HG03378 (cell line): ENCODE data around the gene PCK2.

Source experiments
- ATAC-seq: cut with Tn5 transposase; IDR thresholded peaks from one replicate; pipeline ENCODE4 v1.9.1; 2021; ENCODE audit warnings: mild to moderate bottlenecking, moderate library complexity; ENCODE audit not compliant: unreplicated experiment

PCK2 gene

DNA sequence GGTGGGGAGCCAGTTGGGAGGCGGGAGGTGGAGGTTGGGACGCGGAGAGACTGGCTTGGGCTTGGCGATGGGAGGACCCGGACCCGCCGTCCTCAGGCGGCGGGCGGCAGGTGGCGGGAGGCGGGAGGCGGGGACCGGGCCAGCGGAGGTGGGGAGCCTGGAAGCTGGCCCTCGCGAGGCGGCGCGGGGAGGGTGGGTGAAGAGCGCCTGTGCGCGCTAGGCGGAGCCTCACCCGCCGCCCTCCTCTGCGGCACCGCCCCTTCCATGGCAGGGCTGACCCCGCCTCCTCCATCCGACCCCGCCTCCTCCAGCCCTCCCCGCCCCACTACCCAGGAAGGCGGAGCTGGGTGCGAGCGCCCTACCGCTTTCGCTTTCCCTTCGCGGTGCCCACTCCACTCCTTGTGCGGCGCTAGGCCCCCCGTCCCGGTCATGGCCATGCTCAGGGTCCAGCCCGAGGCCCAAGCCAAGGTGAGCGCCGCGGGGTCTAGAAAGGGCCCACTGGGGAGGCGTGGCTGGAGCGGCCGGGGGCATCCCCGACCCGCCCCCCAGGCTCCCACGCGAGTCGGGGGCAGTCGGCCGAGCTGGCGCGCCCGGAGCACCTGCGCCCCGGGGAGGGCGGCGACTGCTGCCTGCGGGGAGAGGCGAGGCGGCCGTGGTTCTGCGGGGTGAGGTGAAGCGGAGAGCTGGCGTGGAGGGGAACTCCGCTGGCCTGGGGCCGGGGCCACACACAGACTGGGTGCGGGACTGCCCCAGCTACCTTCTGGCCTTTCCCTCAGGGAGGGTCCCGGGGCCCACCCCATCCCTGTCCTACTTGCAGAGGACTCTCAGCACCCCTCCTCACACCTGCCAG lies 41.9 kb downstream of the PCK2 start, which contains the start of gene PSME1:
Gene PSME1, plus strand, starts transcription at position 361 of the 850 bp plus-strand sequence. Its CDS starts 69 bp downstream, at position 430.
- peak; percentile 57 for ATAC-seq

DNA sequence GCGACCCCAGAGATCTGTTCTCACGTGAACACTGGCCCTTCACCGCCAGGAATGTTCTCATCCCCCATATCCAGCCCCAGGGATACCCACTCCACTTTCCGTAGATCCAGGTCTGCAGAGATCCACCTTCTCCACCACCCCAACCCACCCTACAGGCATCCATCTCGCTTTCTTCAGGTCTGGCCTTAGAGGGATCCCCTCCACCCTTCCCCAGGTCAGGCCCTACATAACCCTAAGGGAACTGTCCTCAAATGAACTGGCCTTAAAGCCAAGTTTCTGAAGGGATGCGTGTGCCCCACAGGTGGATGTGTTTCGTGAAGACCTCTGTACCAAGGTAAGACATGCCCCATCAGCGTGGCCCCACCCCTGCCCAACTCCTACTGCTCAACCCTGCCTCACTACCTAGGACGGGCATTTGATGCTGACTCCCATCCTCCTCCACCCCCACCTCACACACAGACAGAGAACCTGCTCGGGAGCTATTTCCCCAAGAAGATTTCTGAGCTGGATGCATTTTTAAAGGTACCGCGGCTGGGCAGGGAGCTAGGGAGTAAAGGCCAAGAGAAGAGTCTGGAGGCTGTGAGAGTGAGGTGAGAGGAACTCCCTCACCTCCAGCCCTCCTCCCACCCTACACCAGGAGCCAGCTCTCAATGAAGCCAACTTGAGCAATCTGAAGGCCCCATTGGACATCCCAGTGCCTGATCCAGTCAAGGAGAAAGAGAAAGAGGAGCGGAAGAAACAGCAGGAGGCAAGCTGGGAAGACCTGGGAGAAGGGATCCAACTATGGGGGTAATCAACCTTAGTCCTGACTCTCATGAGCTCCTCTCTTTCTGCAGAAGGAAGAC lies 42.8 kb downstream of the PCK2 start:
- ATAC-seq, result no peak

DNA sequence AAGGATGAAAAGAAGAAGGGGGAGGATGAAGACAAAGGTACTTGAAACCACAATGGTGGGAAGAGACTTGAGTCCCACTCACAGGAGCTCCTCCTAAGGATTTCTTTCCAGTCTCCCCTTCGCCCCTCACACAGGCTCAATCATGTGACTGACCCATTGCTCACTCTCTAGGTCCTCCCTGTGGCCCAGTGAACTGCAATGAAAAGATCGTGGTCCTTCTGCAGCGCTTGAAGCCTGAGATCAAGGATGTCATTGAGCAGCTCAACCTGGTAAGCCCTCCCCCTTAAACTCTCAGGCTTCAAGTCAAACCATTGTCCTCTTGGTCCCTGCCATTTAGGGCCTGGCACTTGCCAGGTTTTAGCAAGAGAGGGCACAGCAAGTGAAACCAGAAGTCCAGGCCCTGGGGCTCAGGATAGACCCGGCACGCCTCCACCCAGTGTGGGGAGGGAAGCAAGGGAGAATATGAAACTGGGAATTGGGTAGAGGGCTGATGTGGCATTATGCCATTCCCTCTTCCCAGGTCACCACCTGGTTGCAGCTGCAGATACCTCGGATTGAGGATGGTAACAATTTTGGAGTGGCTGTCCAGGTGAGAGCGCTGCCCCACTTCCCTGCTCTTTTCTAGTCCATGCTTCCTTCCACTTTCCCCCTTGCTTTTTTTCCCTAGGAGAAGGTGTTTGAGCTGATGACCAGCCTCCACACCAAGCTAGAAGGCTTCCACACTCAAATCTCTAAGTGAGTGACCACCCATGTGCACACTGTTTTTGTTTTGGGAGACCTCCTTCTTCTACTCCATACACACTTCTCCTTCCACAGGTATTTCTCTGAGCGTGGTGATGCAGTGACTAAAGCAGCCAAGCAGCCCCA lies 43.7 kb downstream of the PCK2 start:
- no peak for ATAC-seq

- no peak for ATAC-seq
Observed at GRCh38 chr14:24138396-24139271, 44.5 kb downstream of the PCK2 start.

GRCh38 chr14:24139272-24139934 lies 45.3 kb downstream of the PCK2 start:
- ATAC-seq, result no peak

- peak; percentile 78 for ATAC-seq
Observed at GRCh38 chr14:24141097-24141880, 47.2 kb downstream of the PCK2 start, which contains the start of gene EMC9. Gene EMC9 (minus strand): TSS chr14:24141591. CDS start chr14:24141304, 287 bp downstream.

- ATAC-seq, result no peak
Observed at GRCh38 chr14:24143511-24143910, 49.4 kb downstream of the PCK2 start.

DNA sequence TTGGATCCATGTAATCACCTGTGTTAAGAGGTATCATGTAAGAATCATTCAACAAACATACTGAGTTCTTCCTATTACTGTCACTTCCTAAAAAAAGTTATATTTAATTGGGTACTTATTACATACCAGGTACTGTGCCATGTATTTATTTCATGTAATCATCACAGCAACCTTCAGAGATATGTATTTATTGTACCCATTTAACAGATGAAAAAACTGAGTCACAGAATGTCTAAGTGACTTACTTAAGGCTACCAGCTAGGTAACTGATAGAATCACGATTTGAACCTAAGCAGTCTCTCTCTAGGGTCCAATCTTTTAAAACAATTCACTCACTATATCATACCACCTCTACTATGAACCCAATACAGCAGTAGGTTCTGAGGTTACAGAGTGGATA lies 50.3 kb downstream of the PCK2 start:
- no peak for ATAC-seq

GRCh38 chr14:24145219-24145618 lies 51.1 kb downstream of the PCK2 start:
- ATAC-seq, result no peak

DNA sequence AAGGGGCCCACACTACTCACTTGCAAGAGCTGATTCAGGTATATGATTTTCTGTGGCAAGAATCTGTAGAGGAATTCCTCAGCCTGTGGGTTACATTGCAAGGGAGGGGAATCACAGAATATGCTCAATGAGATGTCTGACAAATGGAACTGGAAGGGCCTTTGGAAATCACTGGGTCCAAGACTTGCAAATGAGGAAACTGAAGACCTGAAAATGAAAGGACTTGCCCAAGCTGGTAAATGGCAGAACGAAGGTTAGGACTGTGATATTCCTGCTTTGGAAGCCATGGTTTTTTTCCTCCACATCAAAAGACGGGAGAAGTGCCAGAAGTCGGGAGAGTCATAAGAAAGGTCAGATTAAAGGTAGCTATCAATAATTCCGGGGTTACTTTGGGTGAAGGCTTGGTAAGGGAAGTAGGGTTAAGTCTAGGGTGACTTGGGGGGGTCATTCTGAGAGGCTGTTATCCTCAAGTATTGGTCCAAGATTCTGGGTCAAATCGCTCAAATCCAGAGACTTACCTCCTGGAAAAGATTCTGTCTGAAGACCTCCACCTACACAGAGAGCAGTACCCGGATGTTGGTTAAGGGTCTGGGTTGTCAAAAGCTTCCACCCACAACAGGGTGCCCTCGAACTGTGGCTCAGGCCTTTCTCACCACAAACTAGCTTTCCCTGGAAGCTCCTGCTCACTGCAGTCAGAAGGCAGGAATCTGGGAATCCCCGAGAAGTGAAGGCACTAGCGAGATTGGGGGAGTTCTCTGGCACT lies 51.8 kb downstream of the PCK2 start:
- ATAC-seq, result no peak

- ATAC-seq, result peak; percentile 54
Observed at GRCh38 chr14:24146453-24146977, 52.4 kb downstream of the PCK2 start, which contains the start of gene PSME2. Gene PSME2 (minus strand): TSS chr14:24146610. CDS start chr14:24146581, 29 bp downstream.

DNA sequence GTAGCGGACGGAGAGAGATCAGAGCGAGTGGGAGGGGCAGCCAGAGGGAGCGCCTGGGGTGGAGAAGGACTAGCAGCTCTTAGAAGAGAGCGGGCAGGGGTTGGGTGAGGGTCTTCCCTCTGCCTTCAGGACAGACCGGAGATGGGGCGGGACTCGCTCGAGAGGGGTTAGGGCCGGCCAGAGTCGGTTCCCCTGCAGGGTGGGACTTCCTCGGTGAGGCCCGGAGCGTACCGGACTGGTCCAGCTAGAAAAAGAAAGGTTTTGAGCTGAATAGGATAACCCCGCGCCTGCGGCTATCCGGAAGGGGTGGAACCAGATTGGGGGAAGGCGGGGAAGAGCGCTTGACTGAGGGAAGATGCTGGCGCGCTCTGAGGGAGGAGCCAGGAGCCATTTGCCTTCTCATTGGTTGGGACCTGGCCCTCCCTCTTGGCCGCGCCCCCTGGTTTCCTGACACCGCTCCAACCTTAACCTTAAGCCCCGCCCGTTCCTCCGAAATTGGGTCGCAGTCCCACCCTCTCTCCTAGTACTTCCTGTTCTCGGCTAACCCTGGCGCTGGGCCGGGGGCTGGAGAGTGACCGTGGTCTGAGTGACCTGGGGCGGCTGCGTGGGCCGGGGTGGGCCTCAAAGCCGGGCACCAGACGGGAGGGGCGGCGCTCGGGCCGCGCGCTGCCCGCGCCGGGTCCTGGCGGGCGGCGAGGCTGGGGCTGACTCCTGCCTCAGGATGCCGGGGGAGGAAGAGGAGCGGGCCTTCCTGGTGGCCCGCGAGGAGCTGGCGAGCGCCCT lies 53.1 kb downstream of the PCK2 start, which contains the start of gene RNF31:
Gene RNF31, plus strand, starts transcription at position 521 of the 783 bp plus-strand sequence. Its CDS starts 201 bp downstream, at position 722.
- ATAC-seq, result peak; percentile 79

GRCh38 chr14:24147761-24148428 lies 53.8 kb downstream of the PCK2 start:
- ATAC-seq, result no peak

GRCh38 chr14:24149302-24149969 lies 55.3 kb downstream of the PCK2 start:
- ATAC-seq, result no peak

- no peak for ATAC-seq
Observed at GRCh38 chr14:24150061-24150460, 56.0 kb downstream of the PCK2 start.
